A549 (cell line): ENCODE results near the gene POLR2E.

ENCODE experiments used
- CTCF ChIP-seq: fragments of >200 bp; sonication (Bioruptor Twin); formaldehyde crosslinking; IDR thresholded peaks from 3 replicates; pipeline ENCODE4 v1.5.1; 2016
- HDAC2 ChIP-seq: fragments of 200-600 bp; sonication (generic); IDR thresholded peaks from 2 replicates; pipeline ENCODE4 v1.6.1; 2016

- TF ChIP-seq HDAC2, result no peak
- TF ChIP-seq CTCF, result no peak
These were observed 34.4 kb upstream of the POLR2E start for GRCh38 chr19:1129535-1129934.
